A549 (cell line): ENCODE results near the gene TMEM198. TPM values are rescaled to one million over a fixed set of nuclear protein-coding genes. Genes with fewer than 3 reads are reported as not detected.

Experiments
- ATAC-seq, 2 experiments: fragments of 200-7000 bp in 1 of 2; fragments of >200 bp in 1 of 2; cut with Nextera tagmentation in 1 of 2; cut with Tn5 transposase in 1 of 2; 3 replicates each; pipeline versions ENCODE4 v1.8.0 to v1.9.1; 2018 to 2020; ENCODE audit warnings: mild to moderate bottlenecking in 1 of 2, moderate library complexity in 1 of 2
- CTCF ChIA-PET: fragments of 300-600 bp; sonication (Branson Sonifier 250); formaldehyde crosslinking; extraction: SDS; loops from one replicate; lab custom pipeline; 2021; ENCODE audit warnings: antibody characterized with exemption, inconsistent platforms; lab: Yijun Ruan, JAX
- POLR2A ChIA-PET: fragments of 350-600 bp; formaldehyde crosslinking; extraction: SDS; loops from one replicate; lab custom pipeline; 2021; ENCODE audit warnings: antibody characterized with exemption, inconsistent platforms; lab: Yijun Ruan, JAX
- DNase-seq, 2 experiments: peaks; one replicate each; pipeline versions ENCODE4 v3.0.0 to v3.0.0-alpha.2; 2011 to 2016; ENCODE audit warnings: low read depth in 1 of 2, low spot score in 1 of 2
- FAIRE-seq: peaks from 2 replicates; lab custom pipeline; 2011; peaks lifted over from hg19 to GRCh38; lab: Jason Lieb, UNC
- H3K27ac ChIP-seq, 2 experiments: fragments of >200 bp; sonication (Bioruptor Twin); formaldehyde crosslinking; 3 replicates each; pipeline ENCODE4 v1.5.1; 2016 to 2017
- H3K4me1 ChIP-seq: fragments of >200 bp; sonication (Bioruptor Twin); formaldehyde crosslinking; 3 replicates; pipeline ENCODE4 v1.6.1; 2016
- H3K4me2 ChIP-seq: fragments of >200 bp; sonication (Bioruptor Twin); formaldehyde crosslinking; 3 replicates; pipeline ENCODE4 v1.6.1; 2016
- H3K4me3 ChIP-seq: fragments of >200 bp; sonication (Bioruptor Twin); formaldehyde crosslinking; 3 replicates; pipeline ENCODE4 v1.5.1; 2016
- H3K9me3 ChIP-seq: fragments of >200 bp; sonication (Bioruptor Twin); formaldehyde crosslinking; 3 replicates; pipeline ENCODE4 v1.6.1; 2016
- BHLHE40 ChIP-seq: IDR thresholded peaks from 2 replicates; pipeline ENCODE4 v1.6.1; 2012; ENCODE audit warnings: low read depth, low read length, inconsistent platforms
- CHD2 ChIP-seq: fragments of 150-350 bp; IDR thresholded peaks from 2 replicates; pipeline ENCODE4 v1.6.1; 2014; ENCODE audit warnings: low read length; ENCODE audit not compliant: partially characterized antibody
- FOSB ChIP-seq: fragments of 250-450 bp; sonication (Bioruptor Pico); IDR thresholded peaks from 2 replicates; pipeline ENCODE4 v1.5.0; 2020; ENCODE audit warnings: mild to moderate bottlenecking, moderate library complexity
- FOXS1 ChIP-seq: fragments of 250-450 bp; sonication (Bioruptor Pico); IDR thresholded peaks from 2 replicates; pipeline ENCODE4 v1.5.0; 2020; ENCODE audit warnings: mild to moderate bottlenecking, moderate library complexity
- GATA3 ChIP-seq: IDR thresholded peaks from 2 replicates; pipeline ENCODE4 v1.6.1; 2012; ENCODE audit warnings: borderline replicate concordance
- HDAC2 ChIP-seq: fragments of 200-600 bp; sonication (generic); IDR thresholded peaks from 2 replicates; pipeline ENCODE4 v1.6.1; 2016
- HEYL ChIP-seq: fragments of 250-450 bp; sonication (Bioruptor Pico); IDR thresholded peaks from 2 replicates; pipeline ENCODE4 v1.8.0; 2021; ENCODE audit warnings: mild to moderate bottlenecking, moderate library complexity
- JUN ChIP-seq, 2 experiments: fragments of >200 bp; sonication (Bioruptor Twin); formaldehyde crosslinking; IDR thresholded peaks; 2 replicates in 1 of 2; 3 replicates in 1 of 2; pipeline ENCODE4 v1.6.1; 2016 to 2017
- MAZ ChIP-seq: fragments of 150-350 bp; IDR thresholded peaks from 2 replicates; pipeline ENCODE4 v1.6.1; 2014; ENCODE audit warnings: antibody characterized with exemption, low read depth, low read length, borderline replicate concordance
- MYC ChIP-seq: IDR thresholded peaks from 2 replicates; pipeline ENCODE4 v1.6.1; 2012; ENCODE audit warnings: mild to moderate bottlenecking, inconsistent platforms, low read length, improper control_type of control experiment, borderline replicate concordance
- NFE2L2 ChIP-seq: fragments of 150-350 bp; conservative IDR thresholded peaks from 2 replicates; pipeline ENCODE4 v1.6.1; 2014; ENCODE audit warnings: low read length
- PHF8 ChIP-seq: fragments of 200-600 bp; sonication (generic); IDR thresholded peaks from 2 replicates; pipeline ENCODE4 v1.6.1; 2016; ENCODE audit warnings: low read depth, mild to moderate bottlenecking, antibody characterized with exemption, moderate library complexity, borderline replicate concordance
- POLR2A ChIP-seq: IDR thresholded peaks from 2 replicates; pipeline ENCODE4 v1.6.1; 2012; ENCODE audit warnings: mild to moderate bottlenecking, low read length
- REST ChIP-seq: fragments of 200-600 bp; sonication (generic); IDR thresholded peaks from 2 replicates; pipeline ENCODE4 v1.6.1; 2016; ENCODE audit warnings: antibody characterized with exemption, mild to moderate bottlenecking, moderate library complexity
- WGBS: methylation state at CpG from one replicate; pipeline ENCODE4 v1.1.6; 2017; ENCODE audit errors: missing lambda C conversion rate; 5-methylcytosine and 5-hydroxymethylcytosine counted together
- polyA plus RNA-seq, 4 experiments: library from polyadenylated mRNA; depleted of rRNA in 3 of 4; stranded (reverse); fragments of >200 nt; fragmentation: RNase III in 1 of 4; extraction: RNeasy Plus Mini Kit Qiagen cat#74134 plus additional on column Dnase treatment in 1 of 4; gene quantifications; 2 replicates in 3 of 4; 3 replicates in 1 of 4; pipeline ENCODE4 v1.2.3, GENCODE V29; 2011 to 2017
- TF ChIP-seq, protein P1 (sequence below): IDR thresholded peaks from 2 replicates; pipeline ENCODE4 v1.6.1; 2012; ENCODE audit warnings: low read depth, borderline replicate concordance
- TF ChIP-seq, protein P2 (sequence below): IDR thresholded peaks from 2 replicates; pipeline ENCODE4 v1.6.1; 2012
- TF ChIP-seq, protein P3 (sequence below): fragments of >200 bp; sonication (Bioruptor Twin); formaldehyde crosslinking; IDR thresholded peaks from 3 replicates; pipeline ENCODE4 v1.6.1; 2016
- TF ChIP-seq, protein P4 (sequence below): fragments of 450-650 bp; IDR thresholded peaks from 2 replicates; pipeline ENCODE4 v1.6.1; 2014; ENCODE audit warnings: antibody characterized with exemption
- TF ChIP-seq, protein P5 (sequence below): fragments of >200 bp; sonication (Bioruptor Twin); formaldehyde crosslinking; IDR thresholded peaks from 2 replicates; pipeline ENCODE4 v1.6.1; 2016

TMEM198 gene
- polyA plus RNA-seq, 2 of the 4 experiments (the other 2 are of a cell fraction): 0.31 to 0.37 TPM

GRCh38 chr2:219497495-219498279, 46.1 kb upstream of the TMEM198 start (continued):
- TF ChIP-seq REST (no peak), NFE2L2 (no peak), HDAC2 (no peak), MAZ (no peak), FOSB (CRISPR knock-in tag) (no peak), BHLHE40 (no peak)
- TF ChIP-seq, all 56 proteins: peak for 6

- CTCF ChIA-PET: interaction anchor here (3.2 to 89.4 kb wide), 3 partner anchors 8 to 96 kb away, joined by 8 to 3291 read pairs (median 3291); partner anchors contain the start of genes ASIC4, CHPF, GMPPA and SPEG
- DNase-seq: peak; percentile 98 to 99
- peak within 1 kb of the TSS; percentile 83 for H3K4me2 ChIP-seq
- peak within 1 kb of the TSS; percentile 75 for H3K4me3 ChIP-seq
- TF ChIP-seq PHF8 (peak; percentile 79; the same call in 1 of the 2 replicates), JUN (IDR thresholded peaks at IDR 0.05) (peak; percentile 48 to 62; a peak in 3 of 5 replicates), MAZ (0 out of 2 replicates have a peak, but pooled peaks have one; percentile 34), MYC (no peak), HEYL (no peak), GATA3 (peak; percentile 11; the same call in 1 of the 2 replicates), POLR2A (peak; percentile 89), CHD2 (peak; percentile 97), REST (peak; percentile 96), FOXS1 (CRISPR knock-in tag) (no peak)
- TF ChIP-seq, protein P1, sequence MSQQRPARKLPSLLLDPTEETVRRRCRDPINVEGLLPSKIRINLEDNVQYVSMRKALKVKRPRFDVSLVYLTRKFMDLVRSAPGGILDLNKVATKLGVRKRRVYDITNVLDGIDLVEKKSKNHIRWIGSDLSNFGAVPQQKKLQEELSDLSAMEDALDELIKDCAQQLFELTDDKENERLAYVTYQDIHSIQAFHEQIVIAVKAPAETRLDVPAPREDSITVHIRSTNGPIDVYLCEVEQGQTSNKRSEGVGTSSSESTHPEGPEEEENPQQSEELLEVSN: peak; percentile 52
- TF ChIP-seq, protein P2, sequence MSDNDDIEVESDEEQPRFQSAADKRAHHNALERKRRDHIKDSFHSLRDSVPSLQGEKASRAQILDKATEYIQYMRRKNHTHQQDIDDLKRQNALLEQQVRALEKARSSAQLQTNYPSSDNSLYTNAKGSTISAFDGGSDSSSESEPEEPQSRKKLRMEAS: peak; percentile 61; the same call in 1 of the 2 replicates
- TF ChIP-seq, protein P3, sequence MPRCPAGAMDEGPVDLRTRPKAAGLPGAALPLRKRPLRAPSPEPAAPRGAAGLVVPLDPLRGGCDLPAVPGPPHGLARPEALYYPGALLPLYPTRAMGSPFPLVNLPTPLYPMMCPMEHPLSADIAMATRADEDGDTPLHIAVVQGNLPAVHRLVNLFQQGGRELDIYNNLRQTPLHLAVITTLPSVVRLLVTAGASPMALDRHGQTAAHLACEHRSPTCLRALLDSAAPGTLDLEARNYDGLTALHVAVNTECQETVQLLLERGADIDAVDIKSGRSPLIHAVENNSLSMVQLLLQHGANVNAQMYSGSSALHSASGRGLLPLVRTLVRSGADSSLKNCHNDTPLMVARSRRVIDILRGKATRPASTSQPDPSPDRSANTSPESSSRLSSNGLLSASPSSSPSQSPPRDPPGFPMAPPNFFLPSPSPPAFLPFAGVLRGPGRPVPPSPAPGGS: peak; percentile 61; the same call in 1 of the 3 replicates
- TF ChIP-seq, protein P4, sequence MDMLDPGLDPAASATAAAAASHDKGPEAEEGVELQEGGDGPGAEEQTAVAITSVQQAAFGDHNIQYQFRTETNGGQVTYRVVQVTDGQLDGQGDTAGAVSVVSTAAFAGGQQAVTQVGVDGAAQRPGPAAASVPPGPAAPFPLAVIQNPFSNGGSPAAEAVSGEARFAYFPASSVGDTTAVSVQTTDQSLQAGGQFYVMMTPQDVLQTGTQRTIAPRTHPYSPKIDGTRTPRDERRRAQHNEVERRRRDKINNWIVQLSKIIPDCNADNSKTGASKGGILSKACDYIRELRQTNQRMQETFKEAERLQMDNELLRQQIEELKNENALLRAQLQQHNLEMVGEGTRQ: peak; percentile 78
- TF ChIP-seq, protein P5, sequence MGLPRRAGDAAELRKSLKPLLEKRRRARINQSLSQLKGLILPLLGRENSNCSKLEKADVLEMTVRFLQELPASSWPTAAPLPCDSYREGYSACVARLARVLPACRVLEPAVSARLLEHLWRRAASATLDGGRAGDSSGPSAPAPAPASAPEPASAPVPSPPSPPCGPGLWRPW: no peak
- TF ChIP-seq, all 56 proteins: peak for 11
- POLR2A ChIA-PET: interaction anchor here (0.6 to 2.0 kb wide), 14 partner anchors 9 to 111 kb away, joined by 3 to 24 read pairs (median 6); partner anchors contain the start of genes DNPEP, OBSL1 and STK11IP
- 2% methylated on average over 42 of the region's 49 CpGs for WGBS
- Histone ChIP-seq H3K9me3 (no peaks in the 10 kb centered on the region), H3K4me1 (peaks cover 22% of the 10 kb centered on the region; the same call in 2 of the 3 replicates), H3K27ac (peak within 1 kb of the TSS; percentile 84 to 91)
- FAIRE-seq (no peak), ATAC-seq (peak; percentile 81 to 90)
These were observed 45.4 kb upstream of the TMEM198 start, which contains the start of gene GMPPA for GRCh38 chr2:219498280-219499057. Gene GMPPA (plus strand): TSS chr2:219498891. CDS start chr2:219499976, 1,085 bp downstream.
